ENCODE data around the gene ABHD16B. TPM values are rescaled to one million over a fixed set of nuclear protein-coding genes. Genes with fewer than 3 reads are reported as not detected.

The ABHD16B gene
- total and polyA plus RNA-seq, 4 experiments from 2014 or later = not detected

GRCh38 chr20:63830841-63831588 is 30.3 kb upstream of the ABHD16B start, which contains the start of gene ZBTB46:
Gene ZBTB46, minus strand, starts transcription at chr20:63831264. Its CDS starts 40,507 bp downstream, at chr20:63790757.
- H3K9me3 ChIP-seq (ENCODE audit: control insufficient read depth in 1 of 2, low read length in 2 of 2) = no peaks in the 10 kb centered on the region
- CTCF ChIA-PET (ENCODE audit: partially characterized antibody) = no interaction called here
- peak within 1 kb of the TSS; percentile 84 to 93 (median 90) for H3K4me3 Mint-ChIP-seq
- no peaks in the 10 kb centered on the region for H3K36me3 ChIP-seq (ENCODE audit: insufficient read depth, low read length)
- H3K4me1 Mint-ChIP-seq = peaks cover 8 to 11% (median 10%) of the 10 kb centered on the region in 4 donors
- no peak for DNase-seq
- H3K27ac Mint-ChIP-seq = peak within 1 kb of the TSS in 2 of 7 donors; percentile 63 to 67
- POLR2A ChIA-PET (ENCODE audit: partially characterized antibody) = no interaction called here
- H3K36me3 Mint-ChIP-seq = peaks cover 2 to 4% of the 10 kb centered on the region in 2 donors
- H3K4me1 ChIP-seq (ENCODE audit: insufficient read depth, low read length) = peaks cover 10% of the 10 kb centered on the region
- H3K4me3 ChIP-seq (ENCODE audit: low read length in 2 of 2) = peak within 1 kb of the TSS in 1 of 2 donors; percentile 57
- peaks cover 25% of the 10 kb centered on the region for H3K27me3 ChIP-seq (ENCODE audit: insufficient read depth, low read length)
- peaks cover 27 to 30% of the 10 kb centered on the region in 2 donors for H3K27me3 Mint-ChIP-seq
- no peak within 1 kb of the TSS for H3K27ac ChIP-seq (ENCODE audit: low read depth, low read length)
- intact Hi-C loops (cut with micrococcal nuclease) = no loop called here
- H3K9me3 Mint-ChIP-seq = peaks cover 0 to 3% (median 0%) of the 10 kb centered on the region in 8 donors

GRCh38 chr20:63831646-63831992 is 29.7 kb upstream of the ABHD16B start:
- Mint-ChIP-seq H3K4me3 (no peak overlapping the region), H3K27ac (no peak overlapping the region), H3K9me3 (peaks cover 0 to 3% (median 0%) of the 10 kb centered on the region in 8 donors), H3K27me3 (peaks cover 23 to 26% of the 10 kb centered on the region in 2 donors), H3K36me3 (peaks cover 2 to 4% of the 10 kb centered on the region in 2 donors), H3K4me1 (peaks cover 8 to 11% (median 10%) of the 10 kb centered on the region in 4 donors)
- intact Hi-C loops (cut with micrococcal nuclease) = no loop called here
- no peaks in the 10 kb centered on the region for H3K36me3 ChIP-seq (ENCODE audit: insufficient read depth, low read length)
- H3K9me3 ChIP-seq (ENCODE audit: control insufficient read depth in 1 of 2, low read length in 2 of 2) = no peaks in the 10 kb centered on the region
- H3K27ac ChIP-seq (ENCODE audit: low read depth, low read length) = no peak overlapping the region
- no peak for DNase-seq
- H3K4me3 ChIP-seq (ENCODE audit: low read length in 2 of 2) = no peak overlapping the region
- ChIA-PET POLR2A (ENCODE audit: partially characterized antibody) (no interaction called here), CTCF (ENCODE audit: partially characterized antibody) (no interaction called here)
- H3K4me1 ChIP-seq (ENCODE audit: insufficient read depth, low read length) = peaks cover 10% of the 10 kb centered on the region
- peaks cover 23% of the 10 kb centered on the region for H3K27me3 ChIP-seq (ENCODE audit: insufficient read depth, low read length)

GRCh38 chr20:63831993-63832686 is 29.2 kb upstream of the ABHD16B start:
- intact Hi-C loops (cut with micrococcal nuclease) = no loop called here
- peaks cover 2 to 4% of the 10 kb centered on the region in 2 donors for H3K36me3 Mint-ChIP-seq
- peaks cover 0 to 3% (median 0%) of the 10 kb centered on the region in 8 donors for H3K9me3 Mint-ChIP-seq
- Histone ChIP-seq H3K9me3 (ENCODE audit: control insufficient read depth in 1 of 2, low read length in 2 of 2) (no peaks in the 10 kb centered on the region), H3K4me3 (ENCODE audit: low read length in 2 of 2) (no peak overlapping the region), H3K27ac (ENCODE audit: low read depth, low read length) (no peak overlapping the region), H3K4me1 (ENCODE audit: insufficient read depth, low read length) (peaks cover 10% of the 10 kb centered on the region), H3K36me3 (ENCODE audit: insufficient read depth, low read length) (no peaks in the 10 kb centered on the region), H3K27me3 (ENCODE audit: insufficient read depth, low read length) (peaks cover 18% of the 10 kb centered on the region)
- peak overlapping the region in 2 of 8 donors; percentile 54 to 62 for H3K4me3 Mint-ChIP-seq
- H3K4me1 Mint-ChIP-seq = peaks cover 8 to 11% (median 10%) of the 10 kb centered on the region in 4 donors
- peaks cover 18 to 22% of the 10 kb centered on the region in 2 donors for H3K27me3 Mint-ChIP-seq
- ChIA-PET CTCF (ENCODE audit: partially characterized antibody) (no interaction called here), POLR2A (ENCODE audit: partially characterized antibody) (no interaction called here)
- no peak overlapping the region for H3K27ac Mint-ChIP-seq
- no peak for DNase-seq

- intact Hi-C loops (cut with micrococcal nuclease) = no loop called here
- Histone ChIP-seq H3K36me3 (ENCODE audit: insufficient read depth, low read length) (no peaks in the 10 kb centered on the region), H3K27me3 (ENCODE audit: insufficient read depth, low read length) (peaks cover 12% of the 10 kb centered on the region), H3K9me3 (ENCODE audit: control insufficient read depth in 1 of 2, low read length in 2 of 2) (no peaks in the 10 kb centered on the region), H3K4me3 (ENCODE audit: low read length in 2 of 2) (no peak overlapping the region), H3K27ac (ENCODE audit: low read depth, low read length) (no peak overlapping the region), H3K4me1 (ENCODE audit: insufficient read depth, low read length) (peaks cover 10% of the 10 kb centered on the region)
- no peak overlapping the region for H3K27ac Mint-ChIP-seq
- H3K4me3 Mint-ChIP-seq = peak overlapping the region in 4 of 8 donors; percentile 10 to 69 (median 44)
- peaks cover 2 to 4% of the 10 kb centered on the region in 2 donors for H3K36me3 Mint-ChIP-seq
- H3K27me3 Mint-ChIP-seq = peaks cover 10 to 17% of the 10 kb centered on the region in 2 donors
- peaks cover 9 to 15% (median 10%) of the 10 kb centered on the region in 4 donors for H3K4me1 Mint-ChIP-seq
- DNase-seq = no peak
- CTCF ChIA-PET (ENCODE audit: partially characterized antibody) = no interaction called here
- POLR2A ChIA-PET (ENCODE audit: partially characterized antibody) = no interaction called here
- peaks cover 0 to 3% (median 0%) of the 10 kb centered on the region in 8 donors for H3K9me3 Mint-ChIP-seq
These were observed 27.4 kb upstream of the ABHD16B start for GRCh38 chr20:63833776-63834490.

- Mint-ChIP-seq H3K4me3 (no peak overlapping the region), H3K27ac (no peak overlapping the region), H3K36me3 (peaks cover 2 to 4% of the 10 kb centered on the region in 2 donors), H3K9me3 (peaks cover 0 to 3% (median 0%) of the 10 kb centered on the region in 8 donors), H3K4me1 (peaks cover 7 to 11% (median 8%) of the 10 kb centered on the region in 4 donors), H3K27me3 (peaks cover 8 to 11% of the 10 kb centered on the region in 2 donors)
- POLR2A ChIA-PET (ENCODE audit: partially characterized antibody) = no interaction called here
- no peak overlapping the region for H3K27ac ChIP-seq (ENCODE audit: low read depth, low read length)
- CTCF ChIA-PET (ENCODE audit: partially characterized antibody) = no interaction called here
- no peaks in the 10 kb centered on the region for H3K36me3 ChIP-seq (ENCODE audit: insufficient read depth, low read length)
- no peaks in the 10 kb centered on the region for H3K9me3 ChIP-seq (ENCODE audit: control insufficient read depth in 1 of 2, low read length in 2 of 2)
- H3K4me3 ChIP-seq (ENCODE audit: low read length in 2 of 2) = no peak overlapping the region
- no peak for DNase-seq
- peaks cover 7% of the 10 kb centered on the region for H3K27me3 ChIP-seq (ENCODE audit: insufficient read depth, low read length)
- intact Hi-C loops (cut with micrococcal nuclease) = no loop called here
- peaks cover 7% of the 10 kb centered on the region for H3K4me1 ChIP-seq (ENCODE audit: insufficient read depth, low read length)
These were observed 26.8 kb upstream of the ABHD16B start for GRCh38 chr20:63834491-63834880.

GRCh38 chr20:63835021-63835858 is 26.1 kb upstream of the ABHD16B start:
- no peak overlapping the region for H3K27ac ChIP-seq (ENCODE audit: low read depth, low read length)
- no peaks in the 10 kb centered on the region for H3K27me3 ChIP-seq (ENCODE audit: insufficient read depth, low read length)
- H3K4me1 Mint-ChIP-seq = peaks cover 0 to 4% (median under 1%) of the 10 kb centered on the region in 4 donors
- intact Hi-C loops (cut with micrococcal nuclease) = no loop called here
- no peaks in the 10 kb centered on the region for H3K4me1 ChIP-seq (ENCODE audit: insufficient read depth, low read length)
- no peak overlapping the region for H3K4me3 ChIP-seq (ENCODE audit: low read length in 2 of 2)
- peaks cover 2 to 5% of the 10 kb centered on the region in 2 donors for H3K27me3 Mint-ChIP-seq
- no peak for DNase-seq
- POLR2A ChIA-PET (ENCODE audit: partially characterized antibody) = no interaction called here
- H3K36me3 Mint-ChIP-seq = no peaks in the 10 kb centered on the region
- no peaks in the 10 kb centered on the region for H3K9me3 ChIP-seq (ENCODE audit: control insufficient read depth in 1 of 2, low read length in 2 of 2)
- H3K9me3 Mint-ChIP-seq = peaks cover 0 to 2% (median 0%) of the 10 kb centered on the region in 8 donors
- no peaks in the 10 kb centered on the region for H3K36me3 ChIP-seq (ENCODE audit: insufficient read depth, low read length)
- no peak overlapping the region for H3K27ac Mint-ChIP-seq
- peak overlapping the region in 1 of 8 donors; percentile 35 for H3K4me3 Mint-ChIP-seq
- CTCF ChIA-PET (ENCODE audit: partially characterized antibody) = no interaction called here
